ENCODE data around the gene GSTP1. TPM values are rescaled to one million over a fixed set of nuclear protein-coding genes. Genes with fewer than 3 reads are reported as not detected.
A peak's percentile ranks its signal among the peaks of the same experiment; 100 is the strongest.
"Not testable (repeated sequence)": the region's sequence is repeated elsewhere in the genome, so short reads cannot be mapped to it uniquely, and the experiment has no call there.

The GSTP1 gene
- polyA plus RNA-seq, result 1,000 to 10,000 TPM in 1 of 3 donors, 100 to 1,000 TPM in 2; 898 to 1,247 (median 930) TPM

GRCh38 chr11:67583247-67584204 is at the start of gene GSTP1:
Gene GSTP1 (plus strand): TSS chr11:67583812. CDS start chr11:67583844, 32 bp downstream.
- Mint-ChIP-seq H3K27me3 (ENCODE audit: low read depth in 3 of 3) (peaks cover 9 to 15% (median 9%) of the 10 kb centered on the region in 3 donors), H3K9me3 (no peaks in the 10 kb centered on the region), H3K36me3 (peaks cover 0 to 15% (median 0%) of the 10 kb centered on the region in 3 donors), H3K4me3 (peak within 1 kb of the TSS; percentile 92 to 98 (median 95)), H3K4me1 (peaks cover 60 to 67% of the 10 kb centered on the region in 2 donors), H3K27ac (peak within 1 kb of the TSS; percentile 87 to 96 (median 96))
- DNase-seq, result peak; percentile 83 to 85 (median 84)

DNA sequence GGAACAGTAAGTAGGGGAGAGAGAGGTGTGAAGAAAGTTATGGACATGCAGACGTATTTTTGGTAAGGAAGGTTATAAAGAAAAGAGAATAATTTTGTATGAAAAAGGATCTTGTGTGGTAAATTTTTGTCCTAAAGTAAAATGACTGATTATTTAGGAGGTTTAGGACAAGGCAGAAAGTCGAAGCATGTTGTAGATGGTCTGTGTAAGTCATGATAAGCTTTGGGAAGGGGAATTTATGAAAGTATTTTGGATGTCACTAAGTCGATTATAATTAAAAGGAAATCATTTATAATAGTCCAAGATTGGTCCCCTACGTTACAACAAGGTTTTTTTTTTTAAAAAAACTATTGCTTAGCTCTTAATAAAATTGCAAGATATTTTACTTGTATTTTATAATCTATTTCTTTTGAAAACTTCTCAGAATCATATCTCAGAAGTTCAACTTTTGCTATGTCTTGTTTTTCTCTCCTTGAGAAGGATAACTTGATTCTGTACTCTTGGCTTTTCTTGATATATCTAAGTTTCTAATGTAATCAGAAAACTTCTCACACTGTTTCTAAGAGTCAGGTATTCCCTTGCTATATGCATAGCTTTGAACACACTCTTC is 49.4 kb upstream of the GSTP1 start:
- no peak for DNase-seq
- Mint-ChIP-seq H3K4me3 (no peak overlapping the region), H3K27ac (no peak overlapping the region), H3K36me3 (peaks cover 0 to 3% (median 0%) of the 10 kb centered on the region in 3 donors), H3K4me1 (no peaks in the 10 kb centered on the region), H3K27me3 (ENCODE audit: low read depth in 3 of 3) (peaks cover 2 to 9% (median 4%) of the 10 kb centered on the region in 3 donors), H3K9me3 (peaks cover 0 to 12% (median 7%) of the 10 kb centered on the region in 6 donors)

DNA sequence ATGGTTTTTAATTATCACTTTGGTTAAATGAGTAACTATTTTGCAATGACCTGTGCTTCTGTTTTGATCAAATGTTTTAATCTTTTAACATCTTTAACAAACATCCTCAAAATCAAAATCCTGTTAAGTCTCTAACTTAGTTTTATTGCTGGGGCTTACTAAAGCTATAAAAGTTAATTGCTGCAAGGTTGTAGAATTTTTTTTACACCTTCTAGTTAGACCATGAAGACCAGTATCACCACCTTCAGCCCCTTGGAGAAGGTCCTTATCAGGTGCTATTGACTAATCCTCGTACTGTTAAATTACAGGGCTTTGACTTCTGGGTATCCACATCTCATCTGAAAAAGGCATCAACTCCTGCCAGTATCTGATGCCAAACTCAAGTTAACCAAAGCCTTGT is 48.1 kb upstream of the GSTP1 start:
- Mint-ChIP-seq H3K36me3 (peaks cover 0 to 3% (median 0%) of the 10 kb centered on the region in 3 donors), H3K27ac (no peak overlapping the region), H3K4me3 (no peak overlapping the region), H3K27me3 (ENCODE audit: low read depth in 3 of 3) (peaks cover 2 to 6% (median 3%) of the 10 kb centered on the region in 3 donors), H3K9me3 (peaks cover 0 to 12% (median 7%) of the 10 kb centered on the region in 6 donors), H3K4me1 (no peaks in the 10 kb centered on the region)
- DNase-seq, result no peak

DNA sequence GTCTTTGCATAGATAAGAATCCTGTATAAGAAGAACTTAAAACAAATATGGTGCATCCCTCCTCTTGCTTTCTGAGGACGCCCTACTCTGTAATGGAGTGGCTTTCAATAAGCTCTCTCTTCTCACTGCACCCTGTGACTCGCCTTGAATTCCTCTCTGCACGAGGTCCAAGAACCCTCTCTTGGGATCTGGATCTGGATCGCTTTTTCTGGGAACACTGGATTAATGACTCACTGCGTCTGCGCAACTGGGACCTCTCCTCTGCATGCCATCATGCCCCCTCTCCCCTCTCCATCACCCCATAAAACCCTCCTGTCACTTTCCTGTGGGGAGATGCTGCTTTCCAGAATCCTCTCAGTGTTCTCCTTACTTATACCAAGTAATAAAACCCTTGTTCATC is 45.3 kb upstream of the GSTP1 start:
- no peak for DNase-seq
- no peak overlapping the region for H3K4me3 Mint-ChIP-seq
- peaks cover 0 to 12% (median 7%) of the 10 kb centered on the region in 6 donors for H3K9me3 Mint-ChIP-seq
- peaks cover 2 to 6% (median 3%) of the 10 kb centered on the region in 3 donors for H3K27me3 Mint-ChIP-seq (ENCODE audit: low read depth in 3 of 3)
- H3K4me1 Mint-ChIP-seq, result no peaks in the 10 kb centered on the region
- H3K27ac Mint-ChIP-seq, result peak overlapping the region in 1 of 6 donors; percentile 35
- peaks cover 0 to 3% (median 0%) of the 10 kb centered on the region in 3 donors for H3K36me3 Mint-ChIP-seq

- peaks cover 2 to 4% (median 3%) of the 10 kb centered on the region in 3 donors for H3K27me3 Mint-ChIP-seq (ENCODE audit: low read depth in 3 of 3)
- no peak for DNase-seq
- no peaks in the 10 kb centered on the region for H3K36me3 Mint-ChIP-seq
- no peaks in the 10 kb centered on the region for H3K4me1 Mint-ChIP-seq
- H3K27ac Mint-ChIP-seq, result no peak overlapping the region
- peaks cover 0 to 8% (median 4%) of the 10 kb centered on the region in 6 donors for H3K9me3 Mint-ChIP-seq
- H3K4me3 Mint-ChIP-seq, result no peak overlapping the region
These were observed 44.6 kb upstream of the GSTP1 start for GRCh38 chr11:67538823-67539505.

GRCh38 chr11:67539550-67539949 is 44.1 kb upstream of the GSTP1 start:
- no peaks in the 10 kb centered on the region for H3K4me1 Mint-ChIP-seq
- no peak overlapping the region for H3K4me3 Mint-ChIP-seq
- peaks cover 2 to 3% (median 2%) of the 10 kb centered on the region in 3 donors for H3K27me3 Mint-ChIP-seq (ENCODE audit: low read depth in 3 of 3)
- no peak overlapping the region for H3K27ac Mint-ChIP-seq
- H3K9me3 Mint-ChIP-seq, result peaks cover 0 to 2% (median 1%) of the 10 kb centered on the region in 6 donors
- H3K36me3 Mint-ChIP-seq, result no peaks in the 10 kb centered on the region
- DNase-seq, result no peak

- peaks cover 0 to 5% (median 2%) of the 10 kb centered on the region in 3 donors for H3K27me3 Mint-ChIP-seq (ENCODE audit: low read depth in 3 of 3)
- H3K27ac Mint-ChIP-seq, result peak overlapping the region in 1 of 6 donors; percentile 34
- H3K36me3 Mint-ChIP-seq, result no peaks in the 10 kb centered on the region
- H3K4me3 Mint-ChIP-seq, result no peak overlapping the region
- no peaks in the 10 kb centered on the region for H3K4me1 Mint-ChIP-seq
- DNase-seq, result no peak
- H3K9me3 Mint-ChIP-seq, result no peaks in the 10 kb centered on the region
These were observed 42.4 kb upstream of the GSTP1 start for GRCh38 chr11:67541198-67541597.

GRCh38 chr11:67542169-67542568 is 41.4 kb upstream of the GSTP1 start:
- peaks cover 0 to 6% (median 4%) of the 10 kb centered on the region in 3 donors for H3K27me3 Mint-ChIP-seq (ENCODE audit: low read depth in 3 of 3)

DNA sequence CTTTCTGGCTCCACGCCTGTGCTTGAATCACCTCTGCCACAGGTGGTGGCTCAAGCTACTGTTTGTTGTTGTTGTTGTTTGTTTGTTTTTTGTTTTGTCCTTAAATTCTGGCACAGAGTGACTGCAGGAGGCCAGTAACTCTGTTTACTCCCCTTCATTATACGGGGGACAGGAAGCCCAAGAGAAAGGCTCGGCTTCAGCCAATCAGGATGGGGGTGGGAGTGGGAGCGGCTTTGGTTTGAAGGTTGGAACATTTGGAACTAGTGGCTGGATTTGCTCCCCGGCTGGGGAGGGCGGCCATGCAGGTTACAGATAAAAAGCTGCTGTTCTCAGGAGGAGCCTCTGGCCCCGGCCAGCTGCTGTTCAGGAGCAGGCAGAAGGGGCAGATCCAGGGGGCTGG is 40.6 kb upstream of the GSTP1 start:
- Mint-ChIP-seq H3K36me3 (no peaks in the 10 kb centered on the region), H3K27ac (no peak overlapping the region), H3K27me3 (ENCODE audit: low read depth in 3 of 3) (peaks cover 0 to 6% (median 4%) of the 10 kb centered on the region in 3 donors), H3K4me3 (no peak overlapping the region), H3K4me1 (no peaks in the 10 kb centered on the region), H3K9me3 (no peaks in the 10 kb centered on the region)
- DNase-seq, result no peak

More at GRCh38 chr11:67542169-67542568, 41.4 kb upstream of the GSTP1 start:
- Mint-ChIP-seq H3K4me3 (no peak overlapping the region), H3K9me3 (no peaks in the 10 kb centered on the region), H3K27ac (no peak overlapping the region), H3K36me3 (no peaks in the 10 kb centered on the region), H3K4me1 (no peaks in the 10 kb centered on the region)
- no peak for DNase-seq

DNA sequence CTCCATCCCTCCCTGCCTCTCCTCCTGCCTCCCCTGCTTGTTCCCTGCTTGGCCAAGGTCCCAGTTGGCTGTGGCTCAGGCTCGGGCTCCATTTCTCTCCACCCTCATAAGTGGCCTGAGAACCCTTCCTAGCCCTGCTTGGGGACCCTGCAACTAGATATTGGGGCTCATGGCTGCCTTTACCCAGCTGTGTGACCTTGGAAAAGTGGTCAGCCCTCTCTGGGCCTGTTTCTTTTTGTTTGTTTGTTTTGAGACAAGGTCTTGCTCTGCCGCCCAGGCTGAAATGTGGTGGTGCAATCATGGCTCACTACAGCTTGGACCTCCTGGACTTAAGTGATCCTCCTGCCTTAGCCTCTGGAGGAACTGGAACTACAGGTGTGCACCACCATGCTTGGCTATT is 40.0 kb upstream of the GSTP1 start:
- H3K27me3 Mint-ChIP-seq (ENCODE audit: low read depth in 3 of 3), result peaks cover 0 to 6% (median 4%) of the 10 kb centered on the region in 3 donors
- no peak overlapping the region for H3K27ac Mint-ChIP-seq
- no peaks in the 10 kb centered on the region for H3K4me1 Mint-ChIP-seq
- no peak for DNase-seq
- no peaks in the 10 kb centered on the region for H3K9me3 Mint-ChIP-seq
- no peaks in the 10 kb centered on the region for H3K36me3 Mint-ChIP-seq
- no peak overlapping the region for H3K4me3 Mint-ChIP-seq

GRCh38 chr11:67544616-67545242 is 38.9 kb upstream of the GSTP1 start:
- no peaks in the 10 kb centered on the region for H3K36me3 Mint-ChIP-seq
- H3K9me3 Mint-ChIP-seq, result no peaks in the 10 kb centered on the region
- H3K27ac Mint-ChIP-seq, result no peak overlapping the region
- H3K4me1 Mint-ChIP-seq, result no peaks in the 10 kb centered on the region
- H3K27me3 Mint-ChIP-seq (ENCODE audit: low read depth in 3 of 3), result peaks cover 0 to 6% (median 4%) of the 10 kb centered on the region in 3 donors
- DNase-seq, result no peak
- H3K4me3 Mint-ChIP-seq, result no peak overlapping the region

GRCh38 chr11:67545280-67545679 is 38.3 kb upstream of the GSTP1 start:
- DNase-seq, result no peak
- Mint-ChIP-seq H3K27me3 (ENCODE audit: low read depth in 3 of 3) (peaks cover 2 to 6% (median 4%) of the 10 kb centered on the region in 3 donors), H3K36me3 (no peaks in the 10 kb centered on the region), H3K4me3 (no peak overlapping the region), H3K4me1 (no peaks in the 10 kb centered on the region), H3K9me3 (no peaks in the 10 kb centered on the region), H3K27ac (no peak overlapping the region)

- not testable (repeated sequence) for H3K27me3 Mint-ChIP-seq (ENCODE audit: low read depth in 3 of 3); H3K27ac Mint-ChIP-seq; H3K4me1 Mint-ChIP-seq; H3K9me3 Mint-ChIP-seq; H3K36me3 Mint-ChIP-seq; H3K4me3 Mint-ChIP-seq; DNase-seq
These were observed 35.5 kb upstream of the GSTP1 start for GRCh38 chr11:67548112-67548511.

All from immature natural killer cell (primary cell).